GM19023 (cell line): ENCODE measurements around the gene ODF4.
"Not testable (repeated sequence)": the region's sequence is repeated elsewhere in the genome, so short reads cannot be mapped to it uniquely, and the experiment has no call there.

ENCODE experiments used
- ATAC-seq: cut with Tn5 transposase; IDR thresholded peaks from one replicate; pipeline ENCODE4 v1.9.1; 2021; ENCODE audit warnings: mild to moderate bottlenecking, moderate library complexity; ENCODE audit not compliant: unreplicated experiment

ODF4 gene

DNA sequence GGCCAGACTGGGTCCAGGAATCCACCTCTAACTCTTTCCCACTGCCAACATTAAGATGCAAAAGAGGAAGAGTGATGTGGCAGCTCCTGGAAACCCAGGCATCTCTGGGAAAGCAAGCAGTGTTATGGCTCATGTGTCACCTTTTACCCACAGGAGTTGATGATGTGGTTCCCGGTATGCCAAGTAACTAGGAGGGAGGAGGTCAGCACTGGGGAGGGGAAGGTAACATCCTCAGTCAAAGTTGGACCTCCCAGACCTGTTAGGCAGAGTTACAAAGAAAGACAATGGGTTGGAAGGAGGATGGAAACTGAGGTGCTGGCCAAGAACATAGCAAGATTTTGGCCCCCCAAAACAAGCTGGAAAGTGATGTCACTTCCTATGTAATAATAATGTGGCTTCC is 25.5 kb downstream of the ODF4 start:
- no peak for ATAC-seq

DNA sequence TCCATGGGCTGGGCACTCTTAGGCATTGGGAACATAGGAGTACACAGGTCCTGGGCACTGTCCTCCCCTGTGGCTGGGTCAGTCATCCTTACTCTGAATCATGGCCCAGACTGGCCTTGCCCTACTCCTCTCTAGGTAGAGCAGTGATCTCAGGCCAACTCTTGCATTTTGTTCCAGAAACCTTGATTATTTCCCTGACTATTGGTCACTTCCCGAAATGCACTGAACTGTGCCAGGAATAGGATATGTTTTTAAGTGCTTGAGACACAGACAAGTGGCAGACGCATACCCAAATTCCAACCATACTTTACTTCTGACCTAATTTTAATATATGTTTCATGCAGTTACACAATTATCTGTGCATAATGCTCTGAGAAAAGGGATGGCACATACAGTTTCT is 26.6 kb downstream of the ODF4 start:
- no peak for ATAC-seq

DNA sequence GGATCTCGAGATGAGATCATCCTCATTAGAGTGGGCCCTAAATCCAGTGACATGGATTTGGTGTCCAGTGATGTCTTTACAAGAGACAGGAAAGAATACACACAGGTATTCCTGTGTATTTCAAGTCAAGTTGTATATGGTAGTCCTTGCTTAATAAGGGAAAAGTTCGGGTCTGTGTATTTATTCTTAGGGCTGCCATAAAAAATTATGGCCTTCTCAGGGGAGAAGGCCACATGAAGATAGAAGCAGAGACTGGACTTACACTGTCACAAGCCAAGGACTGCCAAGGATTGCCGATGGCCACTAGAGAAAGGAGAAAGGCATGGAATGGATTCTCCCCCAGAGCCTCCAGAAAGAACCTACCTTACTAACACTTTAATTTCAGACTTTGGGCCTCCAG is 28.6 kb downstream of the ODF4 start:
- no peak for ATAC-seq

DNA sequence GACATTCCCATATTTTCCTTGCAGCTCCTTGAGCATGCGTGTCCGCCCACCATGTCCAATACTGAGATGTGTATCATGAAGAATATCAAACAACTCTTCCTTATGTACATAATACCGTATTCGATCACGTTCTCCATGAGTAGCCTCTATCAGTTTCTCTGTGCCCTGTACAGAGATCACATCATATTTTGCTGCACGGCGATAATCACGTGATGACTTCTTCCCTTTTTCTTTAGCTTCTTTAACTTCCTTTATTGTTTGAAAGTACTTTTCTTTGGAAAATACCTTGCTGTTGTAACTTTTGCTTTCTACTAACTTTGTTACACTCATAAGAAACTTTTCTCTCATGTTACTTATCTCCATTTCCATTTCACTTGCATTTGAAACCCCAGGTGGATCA is 30.3 kb downstream of the ODF4 start:
- ATAC-seq: no peak

DNA sequence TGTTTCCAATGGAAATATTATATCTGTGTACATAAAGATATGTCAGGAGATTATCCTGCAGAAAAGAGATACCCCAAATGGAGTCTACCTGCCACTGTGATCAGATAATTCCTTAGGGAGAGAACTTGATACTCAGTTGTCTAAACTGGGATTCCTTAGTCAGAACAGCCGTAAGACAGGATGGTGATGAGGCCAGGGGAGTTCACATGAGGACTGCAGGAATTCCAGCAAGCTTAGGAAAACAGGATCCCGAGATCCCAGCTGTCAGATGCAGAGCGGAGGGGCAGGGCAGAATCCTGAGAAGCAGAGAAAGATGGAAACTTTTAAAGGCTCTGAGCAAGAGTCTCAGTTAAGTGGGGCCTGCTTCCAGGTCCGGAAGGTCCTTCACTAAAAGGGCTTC is 32.1 kb downstream of the ODF4 start:
- ATAC-seq: no peak

DNA sequence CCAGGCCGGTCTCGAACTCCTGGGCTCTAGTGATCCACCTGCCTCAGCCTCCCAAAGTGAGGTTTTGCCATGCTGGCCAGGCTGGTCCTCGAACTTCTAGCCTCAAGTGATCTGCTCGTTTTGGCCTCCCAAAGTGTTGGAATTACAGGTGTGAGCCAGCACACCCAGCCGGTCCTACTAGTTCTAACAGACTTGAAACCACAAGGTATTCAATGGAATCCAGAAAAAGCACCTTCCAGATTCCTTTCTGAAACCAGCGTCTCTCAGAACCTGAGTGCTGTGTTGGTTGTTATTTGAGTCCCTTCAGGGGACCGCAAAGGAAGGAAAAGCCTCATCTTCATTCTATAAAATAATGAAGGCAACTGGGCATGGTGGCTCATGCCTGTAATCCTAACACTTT is 32.8 kb downstream of the ODF4 start:
- ATAC-seq: no peak

DNA sequence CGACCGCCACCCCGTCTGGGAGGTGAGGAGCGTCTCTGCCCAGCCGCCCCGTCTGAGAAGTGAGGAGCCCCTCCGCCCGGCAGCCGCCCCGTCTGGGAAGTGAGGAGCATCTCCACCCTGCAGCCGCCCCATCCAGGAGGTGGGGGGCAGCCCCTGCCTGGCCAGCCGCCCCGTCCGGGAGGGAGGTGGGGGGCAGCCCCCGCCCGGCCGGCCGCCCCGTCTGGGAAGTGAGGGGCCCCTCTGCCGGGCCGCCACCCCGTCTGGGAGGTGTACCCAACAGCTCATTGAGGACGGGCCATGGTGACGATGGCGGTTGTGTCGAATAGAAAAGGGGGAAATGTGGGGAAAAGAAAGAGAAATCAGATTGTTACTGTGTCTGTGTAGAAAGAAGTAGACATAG is 34.2 kb downstream of the ODF4 start:
- not testable (repeated sequence) for ATAC-seq

DNA sequence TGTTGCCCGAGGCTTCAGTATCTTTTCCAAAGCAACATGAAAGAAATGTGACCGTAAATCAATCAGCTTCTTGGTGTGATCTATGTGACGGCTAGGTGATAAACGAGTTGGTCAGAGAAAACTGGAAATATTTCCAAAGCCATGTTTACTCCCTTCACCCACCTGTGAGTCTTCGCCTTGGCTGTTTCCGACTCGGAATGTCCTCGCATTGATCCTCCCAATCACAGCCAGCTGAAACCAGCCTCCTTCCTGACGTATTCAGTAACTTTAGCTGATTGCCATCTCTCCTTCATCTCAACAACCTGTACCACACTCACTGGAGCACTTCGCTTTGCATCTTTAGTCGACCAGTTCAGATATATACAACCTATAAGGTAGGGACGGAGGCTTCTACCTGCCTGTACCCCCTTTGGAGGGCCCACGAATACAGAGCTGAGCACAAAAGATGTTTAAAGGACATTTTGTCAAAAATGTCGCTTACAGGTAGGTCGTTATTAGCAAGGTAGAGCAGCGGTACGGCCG is 36.2 kb downstream of the ODF4 start:
- no peak for ATAC-seq

DNA sequence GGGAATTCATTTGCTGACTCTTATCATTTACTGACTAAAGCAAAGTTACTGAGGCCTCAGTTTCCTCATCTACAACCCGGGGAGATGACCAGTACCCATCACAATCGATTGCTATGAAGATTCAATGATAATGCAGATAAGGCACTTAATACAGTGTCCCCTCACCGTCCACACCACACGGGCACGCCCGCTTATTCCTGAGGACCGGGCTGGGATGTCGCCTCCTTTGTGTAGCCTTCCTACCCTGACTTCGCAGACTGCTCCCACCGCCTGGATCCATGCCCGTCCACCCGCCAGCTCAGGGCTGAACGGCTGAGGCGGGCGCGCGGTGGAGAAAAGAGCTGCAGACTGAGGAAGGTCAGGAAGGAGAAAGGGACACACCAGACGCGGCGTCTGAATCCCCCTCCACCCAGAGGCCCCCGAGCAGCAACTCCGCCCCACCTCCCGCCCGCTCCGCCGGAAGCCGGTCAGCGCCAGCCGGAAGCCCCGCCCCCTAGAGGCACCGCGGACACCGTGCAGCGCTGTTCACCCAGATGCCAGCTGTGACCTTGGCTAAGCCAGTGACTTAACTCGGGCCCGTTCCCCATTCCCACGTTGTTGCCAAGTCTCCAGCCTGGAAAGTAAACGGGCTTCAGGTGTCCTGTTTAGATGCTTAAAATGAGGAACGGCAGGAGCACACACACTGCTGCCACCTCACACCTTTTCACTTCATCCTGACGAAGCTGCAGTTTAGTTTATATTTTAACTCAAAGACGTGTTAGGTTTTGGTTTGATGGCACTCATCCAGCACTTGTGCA is 36.8 kb downstream of the ODF4 start, which contains the start of gene KRABD2:
KRABD2 (minus strand) TSS at position 434 of the 797 bp plus-strand sequence.
- peak; percentile 97 for ATAC-seq

DNA sequence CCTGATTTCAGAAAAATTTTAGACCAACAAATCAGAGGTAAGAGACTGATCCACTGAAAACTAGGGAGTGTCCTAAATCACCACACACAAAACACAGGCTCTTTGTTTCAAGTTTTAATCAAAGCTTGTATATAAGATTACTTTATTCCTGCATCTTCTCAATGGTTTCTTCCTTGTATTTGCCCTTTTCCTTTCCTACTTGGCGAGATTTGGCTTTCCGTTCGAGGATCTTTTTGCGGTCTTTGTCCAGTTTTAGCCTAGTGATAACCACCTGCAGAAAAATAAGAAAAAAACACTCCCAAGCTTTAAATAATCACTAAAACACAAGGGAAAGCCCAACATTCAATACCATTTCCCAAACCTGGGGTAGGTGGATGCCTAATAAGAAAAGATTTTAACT is 37.8 kb downstream of the ODF4 start:
- ATAC-seq: no peak

DNA sequence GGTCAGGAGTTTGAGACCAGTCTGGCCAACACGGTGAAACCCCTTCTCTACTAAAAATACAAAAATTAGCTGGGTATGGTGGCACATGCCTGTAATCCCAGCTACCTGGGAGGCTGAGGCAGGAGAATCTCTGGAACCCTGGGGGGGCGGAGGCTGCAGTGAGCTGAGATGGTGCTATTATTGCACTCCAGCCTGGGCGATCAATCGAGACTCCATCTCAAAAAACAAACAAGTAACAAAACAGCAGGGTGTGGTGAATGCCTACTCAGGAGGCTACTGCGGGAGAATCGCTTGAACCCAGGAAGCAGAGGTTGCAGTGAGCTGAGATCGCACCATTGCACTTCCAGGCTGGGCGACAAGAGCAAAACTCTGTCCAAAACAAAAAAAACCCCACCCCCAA is 38.5 kb downstream of the ODF4 start:
- ATAC-seq: not testable (repeated sequence)

DNA sequence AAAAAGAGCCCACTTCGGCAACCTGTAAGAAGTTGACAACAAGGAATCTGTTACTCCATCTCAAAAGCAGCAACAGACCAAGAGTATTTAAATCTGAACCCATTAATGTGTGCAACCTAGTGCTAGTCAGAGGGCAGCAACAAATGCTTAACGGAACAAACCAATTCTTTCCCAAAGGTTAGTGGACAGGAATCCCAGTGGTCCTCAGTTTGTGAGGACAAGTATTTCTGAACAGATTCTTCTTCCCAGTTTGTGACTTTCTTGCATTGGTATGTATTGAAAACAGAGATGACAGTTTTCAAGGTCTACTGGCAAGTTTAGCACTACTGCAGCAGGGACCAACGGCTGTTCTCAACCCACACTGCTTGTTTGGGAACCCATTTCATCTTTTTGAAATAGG is 40.4 kb downstream of the ODF4 start:
- ATAC-seq: no peak

DNA sequence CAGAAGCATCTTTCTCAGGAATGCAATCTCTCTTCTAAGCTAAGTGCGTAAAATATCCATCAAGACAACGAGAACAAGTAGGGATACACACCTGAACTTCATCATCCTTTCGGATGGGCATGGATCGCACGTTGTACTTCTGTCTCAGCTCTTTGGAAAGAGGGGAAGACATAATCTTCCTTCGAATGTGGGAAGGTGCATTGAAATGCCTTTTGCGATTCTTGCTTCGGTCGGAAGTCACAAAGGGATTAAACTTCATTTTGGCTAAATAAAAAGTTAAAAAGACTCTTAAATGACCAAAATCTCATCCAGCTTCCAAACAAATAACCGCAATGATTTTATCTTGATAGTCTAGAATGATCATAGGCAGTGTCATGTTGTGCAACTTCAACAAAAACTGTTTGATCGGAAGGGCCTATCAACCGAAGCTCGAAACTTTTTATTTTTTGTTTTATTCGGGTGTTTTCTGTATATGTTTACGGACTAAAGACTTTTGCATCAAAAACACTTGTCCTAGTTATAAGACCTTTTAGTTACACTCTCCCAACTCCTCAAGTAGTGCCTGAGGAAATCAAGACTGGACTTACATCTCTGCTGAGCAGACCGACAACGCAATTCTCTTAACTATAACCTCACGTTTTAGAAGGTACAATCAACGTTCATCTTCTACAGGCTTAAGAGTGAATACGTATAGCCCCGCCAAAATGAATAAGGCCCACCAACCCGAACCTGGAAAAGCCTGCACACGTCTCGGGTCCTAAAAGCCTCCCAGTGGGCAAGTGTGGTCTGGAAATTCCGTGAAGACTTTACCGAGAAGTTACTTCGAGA is 42.6 kb downstream of the ODF4 start:
- ATAC-seq: no peak

DNA sequence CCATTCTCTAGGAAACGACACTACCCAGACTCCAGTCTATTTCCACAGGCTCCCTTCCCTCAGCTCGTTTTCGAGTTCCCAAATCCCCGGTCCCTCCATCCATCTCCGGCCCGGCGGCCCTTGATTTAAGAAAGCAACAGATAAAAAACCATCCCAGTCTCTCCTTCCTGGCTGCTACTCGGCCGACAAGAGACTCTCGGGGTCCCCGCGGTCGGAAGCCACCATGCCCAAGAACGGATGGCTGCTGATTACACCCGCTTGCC is 43.2 kb downstream of the ODF4 start:
- no peak for ATAC-seq

DNA sequence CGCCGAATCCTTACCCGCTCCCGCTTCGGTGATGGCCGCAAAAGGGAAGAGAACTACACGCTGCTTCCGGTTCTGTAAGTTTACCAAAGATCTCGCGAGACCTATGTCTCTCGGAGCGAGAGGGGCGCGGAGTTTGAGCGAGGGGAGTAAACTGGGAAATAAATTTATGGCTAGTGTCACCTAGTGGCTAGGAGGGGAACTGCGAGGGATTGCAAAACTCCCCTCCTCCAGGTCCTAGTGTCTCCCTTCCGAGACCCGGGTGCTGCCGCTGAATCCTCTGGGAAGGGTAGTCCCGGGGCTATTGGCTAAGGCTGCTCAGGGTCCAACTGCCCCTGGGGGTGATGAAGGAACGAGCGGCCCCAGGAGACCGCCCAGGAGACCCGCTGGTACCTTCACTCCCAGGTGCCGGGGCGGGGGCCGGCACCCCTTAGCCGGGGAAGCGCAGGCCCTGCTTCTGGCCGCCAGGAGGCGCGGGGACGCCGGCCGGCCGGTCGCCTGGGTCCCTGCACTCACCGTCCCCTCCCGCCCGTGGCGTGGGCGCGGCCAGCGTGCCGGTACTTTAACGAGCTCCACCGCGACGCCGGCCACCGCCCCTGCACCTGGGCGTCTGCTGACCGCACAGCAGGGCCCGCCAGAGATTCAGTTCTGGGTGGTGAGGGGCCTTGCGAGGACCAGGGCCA is 43.6 kb downstream of the ODF4 start, which contains the start of gene RPL26:
RPL26 (minus strand) TSS at position 51 of the 680 bp plus-strand sequence. CDS start 883 bp downstream, outside the sequence.
- ATAC-seq: peak; percentile 88

DNA sequence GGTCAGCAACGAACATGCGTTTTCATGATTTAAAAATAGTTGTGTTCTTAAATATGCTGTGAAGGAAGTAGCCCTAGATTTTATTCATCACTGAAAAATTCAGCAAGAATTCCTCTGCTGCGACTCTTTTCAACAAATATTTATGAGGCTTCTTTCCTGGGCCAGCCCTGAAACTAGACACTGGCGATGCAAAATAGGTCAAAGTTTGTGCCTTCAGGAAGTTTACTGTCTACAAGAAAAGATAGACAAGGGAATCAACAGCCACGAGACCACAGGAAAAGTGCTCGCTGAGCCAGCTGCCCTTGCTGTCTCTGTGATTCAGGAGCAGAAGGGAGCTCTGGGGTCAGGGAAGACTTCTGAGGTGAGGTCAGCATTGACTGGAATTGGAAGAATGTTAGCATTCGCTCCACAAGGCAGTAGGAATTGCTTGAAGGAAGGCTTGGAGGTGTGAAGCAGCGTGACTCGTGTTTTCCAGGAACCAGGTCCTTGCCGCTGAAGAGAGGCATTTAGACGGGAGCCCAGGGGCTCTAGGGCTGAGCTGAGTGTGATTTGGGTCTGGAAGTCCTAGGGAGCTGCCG is 45.2 kb downstream of the ODF4 start:
- no peak for ATAC-seq

DNA sequence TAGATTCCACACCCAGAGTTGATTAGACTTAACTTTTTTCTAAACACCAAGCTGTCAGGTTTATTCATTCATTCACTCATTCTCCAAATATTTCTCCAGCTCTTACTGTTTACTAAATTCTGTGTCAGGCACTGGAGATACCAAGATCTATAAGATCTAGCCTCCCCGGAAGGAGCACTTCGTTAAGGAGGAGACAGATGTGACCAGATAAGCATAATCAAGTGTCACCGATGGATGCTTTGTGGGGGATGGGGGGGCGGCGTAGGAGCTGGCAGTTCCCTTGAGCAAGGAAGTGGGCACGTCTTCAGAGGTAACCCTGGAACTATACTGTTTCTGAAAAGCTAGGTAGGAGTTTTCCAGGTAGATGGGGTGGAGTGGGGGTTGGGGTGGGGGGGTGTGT is 47.2 kb downstream of the ODF4 start:
- no peak for ATAC-seq

DNA sequence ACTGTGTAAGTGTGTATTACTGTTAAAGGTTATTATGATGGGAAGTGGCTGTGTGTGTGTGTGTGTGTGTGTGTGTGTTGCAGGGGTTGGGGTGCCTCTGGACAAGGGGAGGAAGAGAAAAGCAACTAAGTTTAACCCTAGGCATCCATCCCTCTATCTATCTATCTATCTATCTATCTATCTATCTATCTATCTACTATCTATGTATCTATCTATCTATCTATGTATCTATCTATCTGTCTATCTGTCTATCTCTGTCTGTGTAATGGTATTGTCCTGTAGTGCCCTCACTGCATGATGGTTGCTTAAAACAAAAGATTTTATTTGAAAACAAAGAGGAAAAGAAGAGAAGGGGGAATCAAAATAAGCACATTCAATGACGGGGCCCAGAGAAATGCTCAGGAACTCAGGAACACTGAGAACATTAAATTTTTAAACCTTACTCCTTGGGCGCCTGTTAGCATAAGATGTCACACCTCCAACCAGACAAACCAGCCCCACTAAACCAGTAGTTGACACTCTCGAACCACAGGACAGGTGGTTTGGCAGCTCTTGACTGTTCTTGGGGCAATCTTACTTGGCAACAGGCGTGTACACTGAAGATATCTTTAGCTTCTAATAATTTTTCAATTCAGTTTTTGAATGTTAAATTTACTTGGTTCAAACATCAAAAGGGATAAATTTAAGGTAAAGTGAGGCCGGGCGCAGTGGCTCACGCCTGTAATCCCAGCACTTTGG is 48.4 kb downstream of the ODF4 start:
- no peak for ATAC-seq

DNA sequence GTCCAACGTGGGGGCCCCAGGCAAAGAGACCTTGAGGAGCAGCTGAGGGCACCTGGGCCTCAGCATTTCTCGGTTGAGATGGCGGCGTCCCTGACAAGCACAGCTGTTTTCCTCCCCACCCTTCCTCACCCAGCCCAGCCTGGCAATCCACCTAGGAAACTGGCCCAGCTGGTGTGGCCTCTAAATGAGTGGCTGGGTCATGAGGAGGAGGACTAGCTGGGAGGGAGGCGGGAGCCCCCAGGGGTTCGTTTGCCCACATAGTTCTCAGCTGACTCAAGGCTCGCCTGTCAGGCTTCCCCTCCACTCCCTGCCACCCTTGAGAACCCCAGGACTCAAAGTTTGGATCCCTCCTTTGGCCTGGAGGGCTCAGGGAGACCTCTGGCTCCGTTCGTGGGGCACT is 52.1 kb downstream of the ODF4 start:
- no peak for ATAC-seq

DNA sequence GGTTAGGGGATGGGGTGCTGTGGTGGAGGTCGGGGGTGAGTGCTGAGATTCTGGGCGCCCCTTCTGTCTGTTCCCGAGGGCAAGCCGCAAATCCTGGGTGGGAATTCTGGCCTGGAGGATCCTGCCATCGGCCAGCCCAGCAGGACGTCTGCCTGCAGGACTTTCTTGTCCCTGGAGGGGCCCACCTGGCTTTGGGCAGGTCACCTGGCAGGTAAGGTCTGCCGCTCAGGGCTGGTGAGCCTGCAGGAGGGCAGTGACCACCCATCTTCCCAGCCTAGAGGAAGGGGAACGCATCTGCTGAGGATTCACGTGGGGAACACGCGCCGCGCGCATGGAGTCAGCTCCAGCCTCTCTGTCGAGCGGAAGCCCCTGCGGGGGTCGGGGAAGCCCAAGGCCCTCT is 52.6 kb downstream of the ODF4 start:
- no peak for ATAC-seq
